Measurements from ENCODE around the gene TAPT1. TPM values are rescaled to one million over a fixed set of nuclear protein-coding genes. Genes with fewer than 3 reads are reported as not detected.

Gene TAPT1
- total RNA-seq, 1 experiment from 2014 or later, result 17.3 TPM

GRCh38 chr4:16212138-16212782, 14.0 kb downstream of the TAPT1 start:
- Histone ChIP-seq H3K27ac (ENCODE audit: low read length) (no peak overlapping the region), H3K4me1 (ENCODE audit: control insufficient read depth, insufficient read depth, low read length) (no peaks in the 10 kb centered on the region), H3K36me3 (ENCODE audit: control insufficient read depth, insufficient read depth, low read length) (no peaks in the 10 kb centered on the region), H3K27me3 (ENCODE audit: control insufficient read depth, insufficient read depth, low read length) (no peaks in the 10 kb centered on the region), H3K9me3 (ENCODE audit: control insufficient read depth, insufficient read depth, low read depth, low read length) (no peaks in the 10 kb centered on the region), H3K4me3 (ENCODE audit: low read depth in 2 of 2, low read length in 2 of 2) (no peak overlapping the region)
- CTCF ChIA-PET, result no interaction called here
- in situ Hi-C loops (cut with HindIII; ENCODE audit: low pct_unique_long_range_greater_than_20kb, low sequenced_read_pairs), result no loop called here
- no peak for DNase-seq (ENCODE audit: low read depth, low spot score)
- no TSS peak for BruUV-seq (replicated peaks)
- POLR2A ChIA-PET, result no interaction called here
- no peak for ATAC-seq
- intact Hi-C loops (cut with micrococcal nuclease; ENCODE audit: unreplicated experiment), result no loop called here
- TF ChIP-seq POLR2AphosphoS5 (IDR thresholded peaks at IDR 0.05; ENCODE audit: low read depth, low read length), result no peak
- TF ChIP-seq SIN3A (IDR thresholded peaks at IDR 0.05; ENCODE audit: borderline replicate concordance, insufficient read depth, low read depth, low read length), result no peak
- TF ChIP-seq TCF7L2 (IDR thresholded peaks at IDR 0.05; ENCODE audit: low read depth, low read length), result no peak
- no peak for TF ChIP-seq CTCF (IDR thresholded peaks at IDR 0.05)
- no peak for TF ChIP-seq REST (IDR thresholded peaks at IDR 0.05; ENCODE audit: insufficient read depth in 1 of 2, low read depth in 2 of 2, low read length in 1 of 2)

- ChIA-PET CTCF (interaction anchor here (0.5 kb wide), 1 partner anchor 377 kb away, joined by 5 read pairs; no protein-coding TSS in a partner anchor), POLR2A (no interaction called here)
- ATAC-seq, result no peak
- Histone ChIP-seq H3K4me1 (ENCODE audit: control insufficient read depth, insufficient read depth, low read length) (no peaks in the 10 kb centered on the region), H3K27me3 (ENCODE audit: control insufficient read depth, insufficient read depth, low read length) (no peaks in the 10 kb centered on the region), H3K36me3 (ENCODE audit: control insufficient read depth, insufficient read depth, low read length) (no peaks in the 10 kb centered on the region), H3K4me3 (ENCODE audit: low read depth in 2 of 2, low read length in 2 of 2) (no peak overlapping the region), H3K9me3 (ENCODE audit: control insufficient read depth, insufficient read depth, low read depth, low read length) (no peaks in the 10 kb centered on the region), H3K27ac (ENCODE audit: low read length) (no peak overlapping the region)
- BruUV-seq (replicated peaks), result no TSS peak
- intact Hi-C loops (cut with micrococcal nuclease; ENCODE audit: unreplicated experiment), result no loop called here
- in situ Hi-C loops (cut with HindIII; ENCODE audit: low pct_unique_long_range_greater_than_20kb, low sequenced_read_pairs), result no loop called here
- TF ChIP-seq REST (IDR thresholded peaks at IDR 0.05; ENCODE audit: insufficient read depth in 1 of 2, low read depth in 2 of 2, low read length in 1 of 2), result no peak
- no peak for TF ChIP-seq CTCF (IDR thresholded peaks at IDR 0.05)
- no peak for DNase-seq (ENCODE audit: low read depth, low spot score)
Observed at GRCh38 chr4:16207409-16207808, 18.9 kb downstream of the TAPT1 start.
